ENCODE measurements around the gene RNF114.
"Not testable (repeated sequence)": the region's sequence is repeated elsewhere in the genome, so short reads cannot be mapped to it uniquely, and the experiment has no call there.

RNF114 gene

DNA sequence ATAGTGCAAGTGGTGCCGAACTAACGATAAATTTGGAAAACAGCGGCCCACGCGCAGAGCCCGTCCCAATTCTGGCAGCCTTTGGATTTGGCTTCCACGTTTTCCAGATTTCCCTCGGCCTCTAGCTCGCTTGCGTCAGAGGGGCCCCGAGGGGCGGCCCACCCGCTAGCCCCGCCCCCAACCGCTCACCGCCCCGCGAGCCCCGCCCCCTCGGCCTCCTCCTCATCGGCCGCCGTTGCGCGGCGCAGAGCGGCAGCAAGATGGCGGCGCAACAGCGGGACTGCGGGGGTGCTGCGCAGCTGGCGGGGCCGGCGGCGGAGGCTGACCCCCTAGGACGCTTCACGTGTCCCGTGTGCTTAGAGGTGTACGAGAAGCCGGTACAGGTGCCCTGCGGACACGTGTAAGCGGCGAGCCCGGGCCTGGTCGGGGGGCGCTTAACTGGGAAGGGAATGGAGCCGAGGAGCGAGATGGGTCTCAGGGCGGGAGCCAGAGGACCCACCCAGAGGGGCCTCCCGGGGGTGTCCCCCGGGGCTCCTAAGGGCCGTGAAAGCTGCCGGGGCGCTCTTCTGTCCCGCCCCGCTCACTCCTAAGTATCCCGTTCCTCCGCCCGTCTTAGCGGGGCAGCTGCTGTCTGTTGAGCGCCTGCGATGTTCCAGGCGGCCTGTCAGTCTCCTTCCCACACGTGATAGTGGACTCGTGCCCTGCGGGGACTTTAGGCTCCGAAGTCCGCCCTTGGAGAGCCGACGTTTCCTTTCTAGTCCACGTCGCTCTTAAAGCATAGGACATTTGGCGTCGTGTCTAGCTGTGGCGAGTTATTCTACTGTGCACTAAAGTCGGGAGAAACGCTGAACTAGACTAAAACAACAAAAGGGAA is at the start of gene RNF114:
TSS of gene RNF114 (plus strand) at position 245 of the 874 bp plus-strand sequence. CDS start at position 261, 16 bp downstream.
- DNase-seq: peak in 55 of 56 donors; percentile 51 to 93 (median 84)

GRCh38 chr20:49886571-49887213 is 49.5 kb upstream of the RNF114 start:
- DNase-seq: peak in 8 of 56 donors; percentile 19 to 60 (median 30)

DNA sequence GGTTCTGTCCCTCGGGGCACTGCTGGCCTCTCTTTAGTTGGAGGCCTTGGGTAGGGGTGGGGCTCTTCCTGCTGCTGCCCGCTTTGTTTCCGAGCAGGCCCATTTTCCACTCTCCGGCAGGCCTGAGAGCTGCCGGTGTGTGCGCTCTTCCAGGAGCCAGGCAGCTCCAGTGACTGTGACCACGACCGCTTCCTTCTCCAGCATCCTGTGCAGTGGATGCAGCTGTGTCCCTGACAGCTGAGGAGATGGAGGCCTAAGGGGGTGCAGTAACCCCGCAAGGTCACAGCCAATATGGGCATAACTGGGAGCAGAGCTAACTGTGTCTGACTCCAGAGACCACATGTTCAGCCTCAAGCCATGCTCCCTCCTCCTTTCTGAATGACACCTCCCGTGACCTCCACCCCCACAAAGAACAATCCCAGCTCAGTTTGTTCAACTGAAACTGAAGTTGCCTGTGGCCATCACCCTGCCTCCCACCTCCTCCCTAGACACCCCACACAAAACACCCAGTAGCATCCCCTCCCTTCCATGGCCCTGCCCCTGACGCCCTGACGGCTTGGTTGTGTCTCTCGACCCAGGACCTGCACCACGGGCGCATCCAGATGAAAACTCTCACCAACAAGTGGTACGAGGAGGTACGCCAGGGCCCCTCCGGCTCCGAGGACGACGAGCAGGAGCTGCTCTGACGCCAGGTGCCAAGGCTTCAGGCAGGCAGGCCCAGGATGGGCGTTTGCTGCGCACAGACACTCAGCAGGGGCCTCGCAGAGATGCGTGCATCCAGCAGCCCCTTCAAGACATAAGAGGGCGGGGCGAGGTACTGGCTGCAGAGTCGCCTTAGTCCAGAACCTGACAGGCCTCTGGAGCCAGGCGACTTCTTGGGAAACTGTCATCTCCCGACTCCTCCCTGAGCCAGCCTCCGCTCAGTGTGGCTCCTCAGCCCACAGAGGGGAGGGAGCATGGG is 48.7 kb upstream of the RNF114 start:
- peak in 4 of 56 donors; percentile 12 to 60 (median 45) for DNase-seq

GRCh38 chr20:49888212-49889000 is 47.8 kb upstream of the RNF114 start:
- DNase-seq: peak in 52 of 56 donors; percentile 30 to 91 (median 68)

DNA sequence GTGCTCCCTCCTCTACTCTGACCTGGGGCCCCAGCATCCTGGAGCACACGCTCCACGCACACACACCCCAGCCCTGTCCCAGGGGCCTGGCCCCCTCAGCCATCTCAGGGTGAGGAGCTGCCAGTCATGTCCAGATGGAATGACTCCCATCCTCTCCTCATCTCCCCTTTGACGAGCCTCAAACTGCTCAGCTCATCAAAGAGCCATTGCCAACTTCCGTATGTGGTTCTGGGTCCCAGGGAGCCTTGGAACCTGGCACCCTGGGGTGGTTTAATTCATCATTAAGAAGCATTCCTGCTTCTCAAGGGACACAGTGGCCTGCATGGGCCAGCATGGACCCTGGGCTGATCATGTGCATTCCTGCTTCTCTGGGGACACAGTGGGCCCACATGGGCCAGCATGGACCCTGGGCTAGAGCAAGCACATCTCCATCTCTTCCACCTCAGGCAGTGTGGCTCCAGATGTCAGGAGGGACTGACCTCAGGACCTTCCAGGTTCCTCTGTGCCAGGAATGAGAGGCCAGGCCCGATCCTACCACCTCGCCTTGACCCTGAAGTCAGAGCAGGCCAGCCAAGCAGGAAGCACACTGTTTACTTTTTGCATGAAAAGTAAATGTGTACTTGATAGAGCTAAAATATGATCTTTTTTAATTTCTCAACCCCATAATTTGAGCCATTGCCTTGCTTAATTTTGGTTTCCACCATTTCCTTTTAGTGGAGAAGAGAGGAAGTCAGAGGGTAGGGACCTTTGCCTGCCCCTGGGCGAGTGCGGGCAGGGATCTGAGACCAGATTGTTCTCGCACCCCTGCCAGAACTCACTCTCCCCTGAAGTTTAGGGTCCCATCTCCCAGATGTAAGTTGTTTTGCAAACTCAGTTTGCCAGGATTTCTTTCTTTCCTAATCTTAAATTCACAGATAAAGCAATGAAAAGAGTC is 46.9 kb upstream of the RNF114 start:
- DNase-seq: no peak

DNA sequence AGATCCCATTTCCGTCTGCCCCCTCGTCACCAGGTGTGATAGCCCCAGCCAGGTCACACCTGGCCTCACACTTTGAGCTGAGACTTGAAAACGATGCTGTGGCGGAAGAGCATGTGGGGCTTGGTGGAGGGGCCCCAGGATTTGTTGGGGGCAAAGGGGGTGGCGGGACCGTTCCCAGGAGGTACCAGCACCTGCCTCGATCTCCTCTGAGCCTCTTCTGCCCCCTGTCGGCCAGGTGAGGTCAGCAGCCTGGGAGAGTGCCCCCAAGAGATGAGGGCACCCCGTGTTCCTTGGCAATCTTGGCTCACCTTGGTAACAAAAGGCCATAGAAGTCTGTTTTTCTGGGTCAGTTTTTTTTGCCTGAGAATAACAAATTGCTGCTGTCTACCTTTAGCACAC is 46.3 kb upstream of the RNF114 start:
- DNase-seq: no peak

DNA sequence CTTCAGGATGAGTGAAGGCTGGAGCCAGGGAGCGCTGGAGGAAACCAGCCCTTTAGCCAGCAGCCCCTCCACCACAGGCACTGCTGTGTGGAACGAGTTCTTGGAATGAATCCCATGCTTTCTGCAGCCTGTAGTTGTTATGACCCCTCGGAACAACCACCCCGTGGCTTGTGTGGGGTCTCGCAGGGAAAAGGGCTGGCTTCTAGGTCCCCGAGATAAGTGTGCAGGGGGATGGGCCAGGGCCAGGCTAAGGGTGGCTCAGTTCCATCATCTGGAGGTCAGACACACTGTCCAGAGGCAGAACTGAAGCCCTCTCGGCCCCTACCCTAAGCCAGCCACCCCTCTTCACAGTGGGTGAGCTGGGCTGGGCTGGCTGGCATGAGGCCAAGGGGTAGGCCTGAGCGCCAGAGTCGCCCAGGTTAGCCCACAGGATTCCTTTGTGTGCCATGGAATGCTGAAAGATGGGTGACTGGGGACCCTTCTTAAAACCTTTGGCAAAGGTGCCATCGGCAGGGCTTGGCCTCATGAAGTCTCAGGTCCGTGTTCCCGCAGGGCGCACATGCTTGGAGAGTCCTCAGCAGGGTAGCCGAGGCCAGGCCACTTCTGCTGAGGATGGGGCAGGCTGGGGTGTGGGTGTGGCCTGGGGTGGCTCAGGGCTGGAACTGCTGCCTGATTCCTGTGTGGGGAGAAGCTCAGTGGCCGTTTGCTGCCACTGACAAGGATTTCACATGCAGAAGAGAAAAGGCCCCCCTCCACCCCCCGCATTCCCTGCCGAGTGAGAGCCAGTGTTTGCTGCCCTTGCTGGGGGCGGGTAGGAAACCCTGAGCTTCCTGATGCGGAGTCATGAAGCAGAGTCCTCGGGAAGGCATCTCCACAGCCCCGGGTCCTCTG is 45.5 kb upstream of the RNF114 start:
- DNase-seq: peak in 7 of 56 donors; percentile 18 to 77 (median 32)

- no peak for DNase-seq
Observed at GRCh38 chr20:49891476-49892110, 44.6 kb upstream of the RNF114 start.

DNA sequence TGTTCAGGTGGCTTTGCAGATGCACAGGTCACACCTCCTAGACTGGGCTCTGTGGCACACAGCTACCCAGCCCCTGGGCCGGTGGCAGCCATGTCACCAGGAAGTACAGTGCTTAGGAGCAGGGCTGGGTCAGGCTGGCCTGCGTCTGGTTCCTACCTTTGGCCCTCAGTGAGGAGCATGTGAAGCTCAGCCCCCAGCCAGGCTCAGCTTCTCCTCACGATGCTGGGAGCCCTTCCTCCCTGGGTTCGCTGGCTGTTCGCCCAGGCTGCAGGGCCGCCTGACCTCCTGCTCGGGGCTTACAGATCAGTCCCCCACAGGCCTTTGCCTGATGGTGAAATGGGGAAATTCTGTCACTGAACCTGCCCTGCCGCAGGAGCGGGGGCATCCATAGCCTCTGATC is 43.9 kb upstream of the RNF114 start:
- peak in 7 of 56 donors; percentile 9 to 49 (median 30) for DNase-seq

DNA sequence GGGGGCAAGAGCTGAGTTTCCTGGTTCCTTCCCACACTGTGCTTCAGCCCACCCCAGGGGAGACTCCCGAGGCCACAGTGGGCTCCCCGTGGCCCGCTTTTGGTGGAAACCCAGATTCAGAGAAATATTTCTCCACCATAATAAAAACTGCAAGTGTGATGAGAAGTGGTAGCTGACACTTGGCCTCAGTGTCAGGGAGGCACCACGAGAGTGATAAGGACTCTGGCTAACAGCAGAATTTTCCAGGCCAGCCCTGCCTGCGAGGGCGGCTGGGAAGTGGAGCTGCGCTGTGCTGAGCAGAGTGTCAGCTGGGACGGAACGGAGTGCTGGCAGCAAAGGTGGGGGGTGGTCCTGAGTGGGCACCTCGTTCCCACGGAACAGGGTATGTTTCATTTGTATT is 43.4 kb upstream of the RNF114 start:
- DNase-seq: no peak

DNA sequence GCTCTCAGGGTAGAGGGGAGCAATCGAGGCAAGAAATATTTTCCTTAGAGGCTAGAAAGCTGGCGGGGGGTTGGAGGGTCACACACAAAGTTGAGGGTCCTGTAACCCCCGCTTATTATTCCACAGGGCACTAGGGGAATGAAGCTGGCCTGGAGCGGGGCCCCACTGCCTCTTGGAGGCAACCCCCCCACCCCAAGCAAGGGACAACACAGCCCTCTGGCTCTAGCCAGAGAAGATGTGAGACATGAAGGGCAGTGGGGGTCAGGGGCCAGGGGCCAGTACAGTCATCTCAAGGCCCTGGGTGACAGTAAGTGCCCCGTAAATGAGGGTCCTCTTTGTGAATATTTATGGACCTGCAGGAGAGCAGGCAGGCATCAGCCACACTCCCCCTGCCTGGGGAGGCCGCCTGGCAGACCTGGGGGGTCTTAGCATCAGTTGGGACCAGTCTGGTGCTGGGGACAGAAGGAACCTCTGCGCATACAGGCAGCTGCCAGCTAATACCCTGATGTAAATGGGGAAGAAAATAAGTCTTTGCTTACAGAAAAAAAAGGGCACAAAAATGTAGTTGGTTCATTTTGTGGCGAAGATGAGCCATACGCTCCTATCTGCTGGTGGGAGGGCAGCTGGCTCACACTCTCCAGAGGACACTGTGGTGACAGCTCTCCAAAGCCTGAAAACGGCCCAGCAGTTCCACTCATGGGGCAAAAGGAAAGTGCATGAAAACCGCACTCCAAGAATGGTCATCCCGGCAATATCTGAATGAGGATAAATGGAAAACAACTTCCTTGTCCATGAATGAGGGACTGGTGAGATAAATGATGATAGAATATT is 42.7 kb upstream of the RNF114 start:
- no peak for DNase-seq

DNA sequence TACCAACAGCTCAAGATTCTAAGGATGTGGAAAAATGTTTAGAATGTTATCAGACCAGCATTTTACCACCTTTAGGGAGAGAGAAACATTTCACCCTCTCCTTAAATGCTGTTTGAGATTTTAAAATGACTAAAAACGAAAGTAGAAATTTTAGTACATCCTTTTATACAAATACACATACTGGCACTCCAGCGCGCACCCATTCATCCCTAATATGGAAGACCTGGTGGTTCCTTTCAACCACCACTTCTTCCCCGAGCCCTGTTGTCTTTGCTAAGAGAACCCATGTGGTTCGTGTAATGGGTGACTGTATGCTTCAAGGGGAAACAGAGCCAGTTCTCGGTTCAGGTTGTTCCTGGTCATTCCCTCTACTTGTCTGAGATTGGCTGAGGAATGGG is 42.1 kb upstream of the RNF114 start:
- DNase-seq: no peak

- not testable (repeated sequence) for DNase-seq
Observed at GRCh38 chr20:49895474-49896093, 40.6 kb upstream of the RNF114 start.

DNA sequence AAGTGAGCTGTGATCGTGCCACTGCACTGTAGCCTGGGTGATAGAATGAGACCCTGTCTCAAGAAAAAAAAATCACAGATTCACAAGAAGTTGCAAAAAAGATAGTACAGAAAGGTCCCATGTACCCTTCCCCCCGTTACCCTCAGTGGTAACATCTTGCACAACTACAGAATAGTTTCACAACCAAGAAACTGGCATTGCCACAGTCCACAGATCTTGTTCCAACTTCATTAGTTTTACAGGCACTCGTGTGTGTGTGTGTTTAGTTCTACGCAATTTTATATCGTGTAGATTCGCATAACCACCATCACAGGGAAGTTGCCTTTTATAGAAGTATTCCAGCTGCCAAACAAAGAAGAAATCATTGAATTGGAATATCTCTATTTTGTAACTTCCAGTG is 40.0 kb upstream of the RNF114 start:
- no peak for DNase-seq

DNA sequence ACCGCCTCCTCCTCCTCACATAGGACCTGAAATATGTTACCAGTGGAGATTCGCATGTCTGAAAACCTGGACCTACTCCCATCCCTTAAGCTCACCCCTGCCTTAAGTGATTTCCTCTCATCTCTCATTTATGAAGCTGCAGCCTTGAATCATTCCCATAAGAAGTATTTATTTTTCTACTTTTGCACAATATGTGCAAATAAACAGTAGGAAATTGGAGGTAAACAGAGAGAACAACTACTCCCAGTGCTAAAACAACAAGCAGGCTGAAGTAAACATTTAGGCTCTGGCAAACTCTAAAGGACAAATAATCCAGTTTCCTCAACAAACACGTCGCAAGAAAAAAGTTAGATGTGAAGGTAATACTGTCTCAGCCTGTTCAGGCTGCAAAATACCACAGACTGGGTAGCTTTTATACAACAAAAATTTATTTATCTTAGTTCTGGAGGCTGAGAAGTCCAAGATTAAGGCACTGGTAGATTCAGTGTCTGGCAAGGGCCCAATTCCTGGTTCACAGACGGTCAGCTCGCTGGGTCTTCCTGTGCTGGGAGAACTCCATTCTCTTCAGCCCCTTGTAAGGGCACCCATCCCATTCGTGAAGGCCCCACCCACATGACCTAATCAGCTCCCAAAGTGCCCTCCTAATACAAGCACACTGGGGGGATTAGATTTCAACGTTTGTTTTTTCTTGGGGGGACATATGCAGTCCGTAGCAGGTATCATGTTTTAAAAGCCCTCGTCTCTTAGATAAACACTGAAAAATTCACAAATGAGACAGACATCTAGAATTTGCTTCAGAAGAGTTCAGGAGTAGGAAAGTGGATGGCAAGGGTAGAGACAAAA is 36.4 kb upstream of the RNF114 start:
- no peak for DNase-seq
